Ramos (cell line): ENCODE measurements around the gene MRPL37.
"Not testable (repeated sequence)": the region's sequence is repeated elsewhere in the genome, so short reads cannot be mapped to it uniquely, and the experiment has no call there.

Source experiments
- in situ Hi-C: fragments of 300-500 bp; cut with MboI; formaldehyde crosslinking; loops from one replicate; pipeline ENCODE4 v1.14.3; 2022; ENCODE audit warnings: low sequenced_read_pairs; ENCODE audit not compliant: unreplicated experiment

The MRPL37 gene

DNA sequence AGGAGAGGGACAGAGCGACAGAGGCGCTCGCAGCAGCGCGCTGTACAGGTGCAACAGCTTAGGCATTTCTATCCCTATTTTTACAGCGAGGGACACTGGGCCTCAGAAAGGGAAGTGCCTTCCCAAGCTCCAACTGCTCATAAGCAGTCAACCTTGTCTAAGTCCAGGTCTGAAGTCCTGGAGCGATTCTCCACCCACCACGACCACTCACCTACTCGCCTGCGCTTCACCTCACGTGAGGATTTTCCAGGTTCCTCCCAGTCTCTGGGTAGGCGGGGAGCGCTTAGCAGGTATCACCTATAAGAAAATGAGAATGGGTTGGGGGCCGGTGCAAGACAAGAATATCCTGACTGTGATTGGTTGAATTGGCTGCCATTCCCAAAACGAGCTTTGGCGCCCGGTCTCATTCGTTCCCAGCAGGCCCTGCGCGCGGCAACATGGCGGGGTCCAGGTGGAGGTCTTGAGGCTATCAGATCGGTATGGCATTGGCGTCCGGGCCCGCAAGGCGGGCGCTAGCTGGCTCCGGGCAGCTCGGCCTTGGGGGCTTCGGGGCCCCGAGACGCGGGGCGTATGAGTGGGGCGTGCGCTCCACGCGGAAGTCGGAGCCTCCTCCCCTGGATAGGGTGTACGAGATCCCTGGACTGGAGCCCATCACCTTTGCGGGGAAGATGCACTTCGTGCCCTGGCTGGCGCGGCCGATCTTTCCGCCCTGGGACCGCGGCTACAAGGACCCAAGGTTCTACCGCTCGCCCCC, at the start of gene MRPL37, which contains the start of gene CYB5RL:
Gene MRPL37 (plus strand): TSS at position 403 of the 754 bp plus-strand sequence. CDS start 77 bp downstream, at position 480.
Gene CYB5RL (minus strand): TSS at position 266 of the 754 bp plus-strand sequence. CDS start 4,414 bp downstream, outside the sequence.
- in situ Hi-C loops = no loop called here

DNA sequence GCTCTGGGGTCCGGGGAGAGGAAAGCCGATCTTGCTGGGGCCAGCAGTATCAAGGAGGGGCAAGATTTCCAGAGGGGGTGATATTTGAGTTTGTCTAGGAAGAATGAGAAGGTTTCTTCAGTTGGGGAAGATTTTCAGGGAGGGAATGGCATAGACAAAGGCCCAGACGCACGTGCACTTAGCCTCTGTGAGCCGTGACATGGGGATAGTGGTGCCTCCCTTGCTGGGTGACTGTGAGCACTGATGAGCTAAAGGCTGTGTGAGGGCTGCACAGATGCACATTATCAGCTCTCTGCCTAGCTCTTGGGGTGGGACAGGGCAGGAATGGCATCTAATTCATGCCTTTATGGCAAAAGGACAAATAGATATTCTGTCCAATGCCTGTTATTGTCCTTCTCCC, 49.0 kb upstream of the MRPL37 start:
- in situ Hi-C loops = no loop called here

DNA sequence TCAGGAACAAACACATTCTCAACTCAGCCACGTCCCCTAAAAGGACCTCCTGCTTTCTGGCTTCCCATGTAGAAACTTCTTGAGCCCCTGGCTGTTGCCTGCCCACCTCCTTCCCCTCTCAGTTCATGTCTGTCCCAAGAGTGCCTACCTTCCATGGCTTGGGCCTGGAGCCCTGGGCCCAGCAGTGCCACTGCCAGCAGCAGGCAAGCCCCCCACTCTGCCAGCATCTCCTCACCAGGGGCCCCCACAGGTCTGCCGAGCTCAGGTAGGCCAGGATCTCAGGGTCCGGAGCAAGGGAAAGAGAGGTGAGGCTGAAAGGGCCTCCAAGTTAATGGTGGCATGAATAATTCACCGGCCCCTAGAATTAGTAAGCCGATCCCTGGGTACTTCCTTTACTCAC, 47.3 kb upstream of the MRPL37 start, which contains the start of gene CDCP2:
Gene CDCP2 (minus strand): TSS at position 305 of the 400 bp plus-strand sequence. CDS start 78 bp downstream, at position 227.
- in situ Hi-C loops = no loop called here

DNA sequence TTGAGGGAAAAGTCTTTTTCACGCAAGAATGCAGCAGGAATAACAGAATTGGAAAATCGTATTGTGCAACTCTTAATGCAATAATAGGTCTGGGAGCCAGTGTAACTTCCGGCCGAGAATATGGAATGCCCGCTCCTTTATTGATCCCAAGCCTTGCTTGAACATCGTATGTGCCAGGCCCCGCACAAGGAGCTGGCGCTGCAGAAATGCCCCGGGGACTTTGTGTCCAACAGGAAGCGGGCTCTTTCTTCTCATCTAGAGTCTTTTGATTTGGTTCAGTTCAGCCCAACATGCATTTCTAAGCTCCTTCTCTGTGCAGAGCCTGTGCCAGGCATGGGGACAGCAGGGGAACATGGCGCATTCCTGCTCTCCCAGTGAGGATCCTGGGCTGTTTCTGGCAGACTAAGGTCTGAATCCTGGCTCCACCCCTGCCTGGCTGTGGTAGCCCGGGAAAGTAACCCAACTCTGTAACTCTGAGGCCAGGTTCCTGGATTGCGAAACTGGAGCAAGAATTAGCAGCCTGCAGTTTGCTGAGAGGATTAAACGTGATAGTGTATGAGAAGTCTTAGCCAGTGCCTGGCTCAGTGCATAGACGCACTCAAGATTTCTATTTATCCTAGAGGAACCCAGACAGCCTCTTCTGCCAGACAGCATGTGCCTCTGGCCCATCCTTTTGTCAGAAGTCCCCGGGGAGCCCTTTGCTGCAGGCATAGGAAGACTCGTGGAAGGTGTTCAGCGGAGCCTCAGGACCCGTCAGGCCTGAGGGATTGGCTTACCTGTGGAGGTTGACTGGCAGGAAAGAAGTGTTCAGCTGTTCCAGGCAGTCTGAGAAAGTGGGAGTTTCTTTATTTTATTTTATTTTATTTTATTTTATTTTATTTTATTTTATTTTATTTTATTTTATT, 46.2 kb upstream of the MRPL37 start:
- in situ Hi-C loops = no loop called here

DNA sequence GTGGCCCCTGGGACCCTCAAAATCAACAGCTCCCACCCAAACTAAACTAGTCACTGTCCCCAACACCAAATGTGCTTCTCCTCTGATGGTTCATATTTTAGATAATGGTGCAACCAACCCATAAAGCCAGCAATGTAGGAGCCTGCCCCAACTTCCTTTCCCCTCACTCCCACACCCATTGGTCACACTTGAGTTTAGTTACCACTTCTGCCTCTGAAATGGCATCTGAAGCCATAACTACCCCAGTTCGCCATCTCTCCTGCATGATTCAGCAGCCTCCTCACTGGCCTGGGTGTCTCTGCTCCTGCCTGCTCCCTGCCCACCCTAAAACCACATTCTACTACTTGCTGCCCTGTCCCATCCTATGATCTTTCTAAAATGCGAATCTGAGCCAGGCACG, 43.8 kb upstream of the MRPL37 start:
- in situ Hi-C loops = no loop called here

DNA sequence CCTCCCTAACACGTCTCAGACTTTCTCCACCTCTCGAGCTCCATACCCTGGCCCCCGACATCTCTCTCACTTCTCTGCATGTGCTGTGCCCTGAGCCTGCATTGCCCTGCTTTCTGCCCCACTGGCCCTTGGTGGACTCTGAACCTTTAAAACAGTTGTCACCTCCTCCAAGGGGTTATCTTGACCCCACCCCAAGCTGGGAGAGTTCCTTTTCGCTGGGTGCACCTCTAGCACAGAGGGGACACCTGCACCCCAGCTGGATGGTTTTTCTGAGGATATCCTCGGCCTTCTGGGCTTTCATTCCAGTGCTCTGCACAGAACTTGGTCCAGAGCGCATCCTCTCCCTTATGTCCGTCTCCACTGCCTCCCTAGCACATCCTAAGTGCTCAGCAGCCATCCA, 43.0 kb upstream of the MRPL37 start:
- in situ Hi-C loops = no loop called here

DNA sequence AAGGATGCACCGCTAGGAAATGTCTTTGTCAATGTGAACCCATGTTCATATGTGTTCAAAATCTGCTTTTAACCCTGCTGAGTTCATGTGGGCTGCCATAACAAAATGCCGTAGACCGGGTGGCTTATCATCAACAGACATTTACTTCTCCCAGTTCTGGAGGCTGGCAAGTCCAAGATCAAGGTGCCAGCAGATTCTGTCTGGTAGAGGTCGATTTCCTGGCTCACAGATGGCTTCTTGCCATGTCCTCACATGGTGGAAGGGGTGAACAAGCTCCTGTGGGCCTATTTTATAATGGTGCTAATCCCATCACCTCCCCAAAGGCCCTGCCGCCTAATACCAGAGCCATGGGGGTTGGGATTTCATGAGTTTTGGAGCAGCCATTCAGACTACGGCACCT, 42.6 kb upstream of the MRPL37 start:
- in situ Hi-C loops = no loop called here

DNA sequence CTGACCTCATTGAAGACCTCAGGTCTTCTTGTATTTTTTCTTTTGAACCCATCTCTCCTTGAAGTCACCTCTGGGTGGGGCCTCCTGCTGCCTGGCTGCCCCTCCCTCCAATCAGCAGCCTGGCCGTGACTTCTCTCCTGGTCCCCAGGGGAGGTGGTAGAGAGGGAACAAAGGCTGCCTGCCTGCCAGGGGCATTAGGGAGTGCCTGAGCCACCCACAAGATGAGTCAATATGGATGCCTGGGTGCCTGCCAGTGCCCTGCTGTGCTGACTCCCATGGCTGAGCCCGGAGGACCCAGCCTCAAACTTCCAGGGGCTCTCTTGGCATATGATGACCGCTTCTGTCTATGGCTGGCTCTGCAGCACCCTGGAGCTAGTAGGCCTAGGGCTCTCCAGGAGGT, 41.9 kb upstream of the MRPL37 start:
- in situ Hi-C loops = no loop called here

DNA sequence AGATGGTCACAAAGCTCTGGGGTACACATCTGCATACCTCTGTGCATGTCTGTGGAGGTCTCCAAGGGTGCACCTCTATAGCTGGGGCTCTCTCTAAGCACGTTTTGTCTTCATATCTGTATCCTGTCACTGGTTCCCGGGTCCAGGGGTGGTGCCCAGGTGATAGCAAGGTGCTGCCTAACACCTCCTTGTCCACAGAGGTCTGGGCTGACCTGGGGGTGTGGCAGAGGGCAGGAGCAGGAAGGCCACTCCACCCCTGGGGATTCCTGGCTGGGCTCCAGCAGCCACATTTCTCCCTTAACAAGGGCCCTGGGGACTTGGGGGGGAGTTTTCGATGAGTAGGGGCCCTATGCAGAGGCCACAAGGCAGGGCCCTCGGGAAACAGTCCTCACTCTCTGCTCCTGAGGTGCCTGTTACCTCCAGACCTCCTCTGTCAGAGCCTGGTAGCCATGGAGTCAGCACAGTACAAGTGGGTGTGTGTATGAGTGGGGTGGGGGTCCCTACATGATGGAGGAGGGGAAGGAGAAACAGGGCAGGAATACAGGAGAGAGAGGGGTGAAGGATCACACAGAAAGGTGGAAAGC, 40.1 kb upstream of the MRPL37 start:
- in situ Hi-C loops = no loop called here

DNA sequence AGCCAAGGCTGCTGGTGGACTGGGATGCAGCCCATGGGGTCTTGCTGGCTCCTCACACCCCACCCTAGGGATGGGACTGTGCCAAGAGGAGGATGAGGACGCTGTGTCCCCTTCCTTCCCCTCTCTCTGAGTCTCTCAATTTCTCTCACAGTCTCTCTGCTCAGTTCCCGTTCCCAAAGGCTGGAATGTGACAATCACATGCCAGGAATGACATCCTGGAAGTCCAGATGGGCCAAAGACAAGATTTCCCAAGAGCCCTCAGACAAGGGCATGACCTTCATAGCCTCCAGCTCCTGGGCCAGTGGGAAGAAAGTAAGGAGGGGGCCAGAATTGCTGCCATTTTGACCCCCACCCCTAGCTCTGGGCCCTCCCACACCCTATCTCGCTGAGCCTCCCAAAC, 39.6 kb upstream of the MRPL37 start:
- in situ Hi-C loops = no loop called here

DNA sequence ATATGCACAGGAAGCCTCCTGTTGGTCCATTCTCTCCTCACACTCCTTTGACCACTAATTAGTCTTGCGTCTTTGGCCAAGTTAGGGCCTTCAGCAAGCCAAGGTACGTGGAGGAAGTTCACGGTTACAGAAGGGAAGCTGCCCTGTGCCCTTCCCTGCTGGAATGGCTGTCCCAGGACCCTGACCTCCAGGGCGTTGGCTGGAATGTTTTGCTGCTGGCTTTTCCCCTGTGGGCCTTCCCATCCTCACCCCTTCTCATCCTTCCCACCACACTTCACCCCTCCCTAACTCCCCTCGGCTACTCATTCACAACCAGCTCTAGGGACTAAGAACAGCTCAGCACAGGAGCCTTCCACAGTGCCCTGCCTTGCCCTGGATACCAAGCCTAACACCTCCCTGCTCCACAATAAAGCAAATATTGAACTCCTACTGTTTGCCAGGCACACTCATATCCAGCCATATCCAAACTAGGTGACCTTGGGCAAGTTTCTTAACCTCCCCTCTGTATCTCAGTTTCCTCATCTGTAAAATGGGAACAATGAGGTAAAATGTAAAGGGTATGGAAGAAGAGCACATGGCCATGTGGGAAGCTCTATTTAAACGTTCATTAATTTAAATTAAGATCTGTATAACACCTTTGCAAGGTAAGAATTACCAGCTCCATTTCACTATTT, 38.3 kb upstream of the MRPL37 start:
- in situ Hi-C loops = no loop called here

DNA sequence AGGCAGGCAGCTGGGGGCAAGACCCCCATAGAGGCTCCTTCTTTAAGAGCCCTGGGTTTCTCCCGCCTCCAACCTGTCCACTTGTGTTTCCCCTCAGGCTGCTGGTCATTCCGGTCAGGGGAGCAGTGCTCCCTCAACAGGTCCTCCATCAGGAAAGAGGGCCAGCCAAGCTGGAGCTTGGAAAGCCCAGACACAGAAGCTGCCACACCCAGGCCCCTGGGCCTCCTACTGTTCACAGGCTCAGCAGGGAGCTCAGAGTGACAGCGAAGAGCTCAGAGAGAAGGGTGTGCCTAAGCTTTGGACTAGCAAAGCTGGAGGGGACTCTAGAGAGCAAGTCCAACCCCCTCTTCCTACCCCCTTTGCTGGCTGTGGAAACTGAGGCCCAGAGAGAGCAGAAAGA, 36.9 kb upstream of the MRPL37 start:
- in situ Hi-C loops = no loop called here

DNA sequence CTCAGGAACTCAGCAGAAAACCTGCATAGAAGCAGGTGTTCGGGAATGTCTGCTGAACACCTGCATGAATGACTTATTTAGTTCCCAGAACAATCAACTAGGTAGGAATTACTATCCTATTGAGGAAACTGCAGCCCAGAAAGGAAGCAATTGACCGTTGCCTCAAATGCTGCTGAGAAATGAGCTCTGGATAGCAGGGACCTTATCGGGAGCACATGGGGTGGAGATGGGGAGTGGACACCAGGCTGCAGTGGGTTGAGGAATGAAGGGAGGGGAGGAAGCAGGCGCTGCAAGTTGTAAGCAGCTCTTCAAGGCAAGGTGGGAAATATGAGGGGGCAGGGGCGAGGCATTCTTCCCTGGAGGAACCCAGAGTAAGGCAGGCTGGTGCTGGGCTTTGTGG, 36.4 kb upstream of the MRPL37 start:
- in situ Hi-C loops = no loop called here

DNA sequence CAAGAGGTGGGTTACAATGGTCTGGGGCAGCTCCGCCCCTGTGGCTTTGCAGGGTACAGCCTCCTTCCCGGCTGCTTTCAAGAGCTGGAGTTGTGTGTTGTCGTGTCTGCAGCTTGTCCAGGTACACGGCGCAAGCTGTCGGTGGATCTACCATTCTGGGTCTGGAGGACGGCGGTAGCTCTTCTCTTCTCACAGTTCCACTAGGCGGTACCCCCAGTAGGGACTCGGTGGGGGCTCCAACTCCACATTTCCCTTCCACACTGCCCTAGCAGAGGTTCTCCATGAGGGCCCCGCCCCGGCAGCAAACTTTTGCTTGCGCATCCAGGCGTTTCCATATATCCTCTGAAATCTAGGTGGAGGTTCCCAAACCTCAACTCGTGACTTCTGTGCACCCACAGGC, 34.8 kb upstream of the MRPL37 start:
- in situ Hi-C loops = no loop called here

DNA sequence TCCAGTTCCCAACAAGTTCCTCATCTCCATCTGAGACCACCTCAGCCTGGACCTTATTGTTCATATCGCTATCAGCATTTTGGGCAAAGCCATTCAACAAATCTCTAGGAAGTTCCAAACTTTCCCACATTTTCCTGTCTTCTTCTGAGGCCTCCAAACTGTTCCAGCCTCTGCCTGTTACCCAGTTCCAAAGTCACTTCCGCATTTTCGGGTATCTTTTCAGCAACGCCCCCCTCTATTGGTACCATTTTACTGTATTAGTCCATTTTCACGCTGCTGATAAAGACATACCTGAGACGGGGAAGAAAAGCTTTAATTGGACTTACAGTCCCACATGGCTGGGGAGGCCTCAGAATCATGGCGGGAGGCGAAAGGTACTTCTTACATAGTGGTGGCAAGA, 33.6 kb upstream of the MRPL37 start:
- in situ Hi-C loops = not testable (repeated sequence)

DNA sequence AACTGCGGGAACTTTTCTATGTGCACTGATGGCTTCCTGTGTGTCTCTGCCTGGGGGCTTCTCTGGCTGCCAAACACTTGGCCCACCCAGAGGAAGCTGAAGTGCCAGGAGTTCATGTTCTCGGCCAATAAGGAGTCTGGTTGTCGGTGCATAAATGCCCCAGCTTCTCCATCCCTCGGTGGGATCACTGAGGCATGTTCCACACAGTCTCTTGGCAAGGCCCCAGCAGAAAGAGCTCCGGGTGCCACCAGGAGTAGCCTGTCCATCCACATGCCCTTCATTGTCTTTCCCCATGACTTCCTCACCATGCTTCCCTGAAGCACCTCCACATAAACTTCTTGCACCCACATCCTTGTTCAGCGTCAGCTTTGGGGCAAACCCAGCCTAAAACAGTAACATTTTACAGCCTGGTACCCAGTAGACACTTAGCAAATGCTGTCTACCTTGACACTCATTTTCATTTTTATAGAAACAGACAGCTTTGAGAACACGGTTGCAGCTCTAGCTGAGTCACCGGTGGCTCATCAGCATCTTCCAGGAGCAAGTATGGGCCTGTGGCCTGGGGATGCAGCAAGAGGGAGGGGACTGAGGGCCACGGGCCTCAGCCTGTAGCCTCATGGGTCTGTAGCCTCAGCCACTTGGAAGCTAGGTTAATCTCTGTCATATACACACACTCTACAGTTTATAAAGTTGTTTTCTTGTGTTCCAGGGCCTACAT, 32.4 kb upstream of the MRPL37 start:
- in situ Hi-C loops = no loop called here

DNA sequence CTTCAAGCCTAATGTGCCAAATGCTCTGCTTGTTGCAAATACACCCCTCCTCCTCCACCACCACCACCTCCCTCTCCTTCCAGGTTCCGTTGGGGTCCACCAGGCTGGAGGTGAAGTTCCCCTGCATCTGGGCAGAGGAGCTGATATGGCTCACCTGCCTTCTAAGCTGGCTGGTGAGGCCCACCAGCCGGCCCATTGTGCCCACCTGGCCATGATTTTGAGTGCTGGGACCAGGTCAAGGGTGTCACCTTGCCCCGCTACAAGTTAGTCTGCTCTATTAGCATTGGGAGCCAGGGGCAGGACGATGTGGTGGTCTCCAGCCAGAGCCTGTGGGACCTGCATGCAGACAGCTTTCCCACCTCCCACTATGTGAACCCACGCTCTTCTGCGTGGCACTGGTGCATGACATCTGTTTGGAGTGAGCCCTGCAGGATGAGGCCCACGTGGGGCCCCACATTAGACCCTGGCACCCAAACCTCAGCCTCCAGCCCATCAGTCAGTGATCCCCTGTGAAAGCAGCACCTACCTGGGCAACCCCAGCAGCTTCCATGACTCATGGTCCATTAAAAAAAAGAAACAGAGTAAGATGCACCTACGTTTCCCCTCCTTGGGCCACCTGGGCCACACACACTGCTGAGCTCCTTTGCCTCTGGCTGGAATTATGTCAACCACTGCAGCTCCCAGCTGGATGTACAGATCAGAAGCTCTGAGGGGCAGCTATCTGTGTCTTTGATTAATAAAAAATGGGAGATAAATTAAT, 31.6 kb upstream of the MRPL37 start:
- in situ Hi-C loops = no loop called here

DNA sequence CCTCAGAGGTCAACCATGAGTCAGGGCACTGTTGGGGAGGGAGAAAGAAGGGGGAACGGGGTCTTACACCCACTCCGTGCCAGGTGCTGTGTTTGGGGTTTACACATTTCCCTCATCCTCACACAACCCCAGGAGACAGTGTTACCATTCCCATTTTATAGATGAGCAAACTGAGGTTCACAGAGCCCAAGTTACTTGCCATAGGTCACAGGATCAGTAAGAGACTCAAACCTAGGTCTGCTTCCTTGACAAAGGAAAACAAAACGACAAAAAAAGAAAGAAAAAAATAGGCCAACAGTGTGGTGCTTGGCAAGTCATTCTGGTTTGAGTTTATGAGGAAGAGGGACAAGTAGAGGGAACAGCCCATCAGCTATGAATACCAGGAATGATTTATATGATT, 30.9 kb upstream of the MRPL37 start:
- in situ Hi-C loops = no loop called here

DNA sequence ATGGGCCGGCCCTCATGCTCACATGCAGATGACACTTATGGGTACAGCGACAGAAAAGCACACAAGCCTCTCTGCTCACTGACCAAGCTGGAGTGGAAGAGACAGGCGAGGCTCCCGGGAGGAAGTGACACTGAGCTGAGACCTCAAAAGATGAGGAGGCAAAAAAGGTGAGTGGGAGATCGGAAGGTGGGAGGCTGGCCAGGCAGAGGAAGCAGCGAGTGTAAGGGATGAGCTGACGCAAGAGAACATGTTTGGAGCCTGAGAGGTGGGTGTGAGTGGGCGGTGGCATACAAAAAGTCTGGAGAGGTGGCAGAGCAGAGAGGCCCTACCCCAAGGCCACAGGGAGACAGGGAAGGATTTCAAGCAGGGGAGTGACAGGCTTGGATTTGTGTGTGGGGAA, 29.0 kb upstream of the MRPL37 start:
- in situ Hi-C loops = no loop called here
